GM23338 (cell line): ENCODE data around the gene SLC39A8. TPM values are rescaled to one million over a fixed set of nuclear protein-coding genes. Genes with fewer than 3 reads are reported as not detected.

ENCODE experiments used
- ATAC-seq: fragments of 200-7000 bp; cut with Tn5 transposase; 3 replicates; pipeline ENCODE4 v1.9.1; 2020
- DNase-seq: peaks from one replicate; pipeline ENCODE4 v3.0.0-alpha.2; 2015; ENCODE audit warnings: low spot score
- H2AFZ ChIP-seq: fragments of 200-600 bp; sonication (generic); 2 replicates; pipeline ENCODE4 v1.8.0; 2016; ENCODE audit warnings: antibody characterized with exemption, mild to moderate bottlenecking, moderate library complexity
- H3F3A ChIP-seq: fragments of 200-600 bp; sonication (generic); replicated peaks from 2 replicates; pipeline ENCODE4 v1.8.0; 2017; ENCODE audit warnings: antibody characterized with exemption, mixed run types, low read depth
- H3K27ac ChIP-seq: fragments of 200-600 bp; sonication (generic); 2 replicates; pipeline ENCODE4 v1.6.1; 2016; ENCODE audit warnings: low read depth
- H3K27me3 ChIP-seq: fragments of 200-600 bp; sonication (generic); 2 replicates; pipeline ENCODE4 v1.8.0; 2016; ENCODE audit warnings: mild to moderate bottlenecking, mixed run types, moderate library complexity; ENCODE audit not compliant: insufficient read depth
- H3K36me3 ChIP-seq: fragments of 200-600 bp; sonication (generic); 2 replicates; pipeline ENCODE4 v1.8.0; 2016; ENCODE audit warnings: mild to moderate bottlenecking; ENCODE audit not compliant: insufficient read depth
- H3K4me1 ChIP-seq: fragments of 200-600 bp; sonication (generic); 2 replicates; pipeline ENCODE4 v1.8.0; 2016; ENCODE audit warnings: mild to moderate bottlenecking, moderate library complexity; ENCODE audit not compliant: insufficient read depth
- H3K4me2 ChIP-seq: fragments of 200-600 bp; sonication (generic); 2 replicates; pipeline ENCODE4 v1.7.1; 2017; ENCODE audit warnings: mixed run types
- H3K4me3 ChIP-seq: fragments of 200-600 bp; sonication (generic); 2 replicates; pipeline ENCODE4 v1.6.1; 2016; ENCODE audit warnings: mixed run types
- H3K79me2 ChIP-seq: fragments of 200-600 bp; sonication (generic); replicated peaks from 2 replicates; pipeline ENCODE4 v1.8.0; 2017; ENCODE audit warnings: mild to moderate bottlenecking; ENCODE audit not compliant: insufficient read depth
- H3K9me2 ChIP-seq: fragments of 200-600 bp; sonication (generic); 2 replicates; pipeline ENCODE4 v1.8.0; 2017; ENCODE audit not compliant: insufficient read depth
- H4K20me1 ChIP-seq: fragments of 200-600 bp; sonication (generic); replicated peaks from 2 replicates; pipeline ENCODE4 v1.8.0; 2017; ENCODE audit warnings: mild to moderate bottlenecking; ENCODE audit not compliant: insufficient read depth
- H3K27ac Mint-ChIP-seq: 2 replicates; pipeline ENCODE4 v1.8.0; 2020; ENCODE audit warnings: inconsistent platforms, mild to moderate bottlenecking, moderate library complexity, mixed read lengths
- H3K27me3 Mint-ChIP-seq: 3 replicates; pipeline ENCODE4 v1.8.0; 2022; ENCODE audit warnings: low read depth, mild to moderate bottlenecking, moderate library complexity, mixed read lengths, inconsistent platforms; ENCODE audit not compliant: insufficient read depth, poor library complexity
- H3K36me3 Mint-ChIP-seq: 3 replicates; pipeline ENCODE4 v1.8.0; 2021; ENCODE audit warnings: low read depth, mild to moderate bottlenecking, inconsistent platforms, moderate library complexity, mixed read lengths
- H3K4me1 Mint-ChIP-seq: 3 replicates; pipeline ENCODE4 v1.8.0; 2020; ENCODE audit warnings: mild to moderate bottlenecking, inconsistent platforms, mixed read lengths
- H3K4me3 Mint-ChIP-seq: 3 replicates; pipeline ENCODE4 v1.8.0; 2021; ENCODE audit warnings: moderate library complexity, mild to moderate bottlenecking, inconsistent platforms, mixed read lengths
- H3K9me3 Mint-ChIP-seq: 3 replicates; pipeline ENCODE4 v1.8.0; 2020; ENCODE audit warnings: moderate library complexity, mild to moderate bottlenecking, inconsistent platforms, mixed read lengths
- CREB1 ChIP-seq: fragments of 250-450 bp; sonication (Bioruptor Pico); IDR thresholded peaks from 2 replicates; pipeline ENCODE4 v1.5.0; 2020; ENCODE audit warnings: low read depth, mild to moderate bottlenecking, moderate library complexity
- ETS1 ChIP-seq: IDR thresholded peaks from 2 replicates; pipeline ENCODE4 v1.6.1; 2016; ENCODE audit warnings: antibody characterized with exemption
- EZH2 ChIP-seq: fragments of 200-600 bp; sonication (generic); IDR thresholded peaks from one replicate; pipeline ENCODE4 v1.8.0; 2017; ENCODE audit warnings: antibody characterized with exemption, mild to moderate bottlenecking, low read depth; ENCODE audit not compliant: unreplicated experiment
- EZH2phosphoT487 ChIP-seq: fragments of 200-600 bp; sonication (generic); IDR thresholded peaks from one replicate; pipeline ENCODE4 v1.8.1; 2018; ENCODE audit warnings: antibody characterized with exemption; ENCODE audit not compliant: unreplicated experiment
- JUNB ChIP-seq: IDR thresholded peaks from one replicate; pipeline ENCODE4 v1.6.1; 2016; ENCODE audit warnings: antibody characterized with exemption; ENCODE audit not compliant: unreplicated experiment
- POLR2AphosphoS5 ChIP-seq: IDR thresholded peaks from 2 replicates; pipeline ENCODE4 v1.6.1; 2016; ENCODE audit warnings: antibody characterized with exemption, low read depth
- REST ChIP-seq: IDR thresholded peaks from one replicate; pipeline ENCODE4 v1.6.1; 2018; ENCODE audit warnings: antibody characterized with exemption; ENCODE audit not compliant: unreplicated experiment
- STAT1 ChIP-seq: IDR thresholded peaks from one replicate; pipeline ENCODE4 v1.6.1; 2016; ENCODE audit warnings: antibody characterized with exemption; ENCODE audit not compliant: unreplicated experiment
- ZNF114 ChIP-seq: fragments of 250-450 bp; sonication (Bioruptor Pico); IDR thresholded peaks from 2 replicates; pipeline ENCODE4 v1.5.0; 2020; ENCODE audit warnings: mild to moderate bottlenecking, moderate library complexity
- ZNF331 ChIP-seq: fragments of 250-450 bp; sonication (Bioruptor Pico); IDR thresholded peaks from 2 replicates; pipeline ENCODE4 v1.5.0; 2020; ENCODE audit warnings: low read depth, mild to moderate bottlenecking, moderate library complexity
- ZNF462 ChIP-seq: fragments of 250-450 bp; sonication (Bioruptor Pico); IDR thresholded peaks from 2 replicates; pipeline ENCODE4 v1.5.0; 2020; ENCODE audit warnings: mild to moderate bottlenecking, moderate library complexity
- polyA plus RNA-seq: library from polyadenylated mRNA; unstranded; fragments of >200 nt; fragmentation: Nextera tagmentation; extraction: Ambion mirVana; gene quantifications from 2 replicates; pipeline ENCODE4 v1.2.1, GENCODE V29; 2016
- total RNA-seq: library from RNA; depleted of rRNA; stranded (reverse); fragments of >200 nt; shearing (Covaris generic); gene quantifications from 2 replicates; pipeline ENCODE4 v1.2.3, GENCODE V29; 2014
- TF ChIP-seq, protein P1 (sequence below), 2 experiments: fragments of 200-600 bp in 1 of 2; sonication (generic) in 1 of 2; conservative IDR thresholded peaks; 2 replicates each; pipeline versions ENCODE4 v1.5.1 to v1.6.1; 2016 to 2017; ENCODE audit warnings: antibody characterized with exemption in 2 of 2, low read depth in 2 of 2, mild to moderate bottlenecking in 2 of 2, moderate library complexity in 1 of 2

SLC39A8 gene
- total and polyA plus RNA-seq, 2 experiments from 2014 or later = 20.1 to 42.5 TPM

DNA sequence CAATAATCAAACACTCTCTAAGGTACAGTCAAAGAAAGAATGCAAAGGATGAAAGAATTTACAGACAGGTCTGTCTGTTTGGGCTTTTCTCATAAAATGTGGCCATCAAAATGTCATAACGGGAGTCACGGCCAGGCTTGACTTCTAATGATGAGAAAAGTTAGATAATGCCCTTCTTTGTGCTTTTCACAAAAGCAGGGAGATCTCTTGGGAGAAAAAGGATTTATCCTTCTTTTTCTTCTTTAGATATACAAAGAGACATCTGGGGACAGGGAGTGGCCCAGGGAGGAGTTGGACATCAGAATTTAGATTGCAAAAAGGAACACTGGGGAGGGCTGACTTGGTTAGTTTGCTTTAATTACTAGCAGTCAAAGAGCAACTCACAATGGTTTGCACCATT, 93.1 kb downstream of the SLC39A8 start:
- no peak overlapping the region for H3K4me3 Mint-ChIP-seq
- Histone ChIP-seq H3F3A (no peaks in the 10 kb centered on the region), H3K4me1 (no peaks in the 10 kb centered on the region), H3K27me3 (no peaks in the 10 kb centered on the region), H3K4me3 (no peak overlapping the region), H3K4me2 (no peak overlapping the region), H3K9me2 (no peaks in the 10 kb centered on the region), H4K20me1 (no peaks in the 10 kb centered on the region), H3K79me2 (no peaks in the 10 kb centered on the region), H3K36me3 (no peaks in the 10 kb centered on the region), H3K27ac (no peak overlapping the region), H2AFZ (no peak overlapping the region)
- H3K27ac Mint-ChIP-seq = no peak overlapping the region
- H3K27me3 Mint-ChIP-seq = no peaks in the 10 kb centered on the region
- peaks cover 8% of the 10 kb centered on the region; the same call in 1 of the 3 replicates for H3K36me3 Mint-ChIP-seq
- H3K4me1 Mint-ChIP-seq = no peaks in the 10 kb centered on the region; the same call in 2 of the 3 replicates
- TF ChIP-seq STAT1 (no peak), CREB1 (no peak), POLR2AphosphoS5 (no peak), EZH2phosphoT487 (no peak), REST (no peak), ZNF331 (no peak), ZNF114 (CRISPR knock-in tag) (no peak), EZH2 (no peak), ZNF462 (CRISPR knock-in tag) (no peak), ETS1 (no peak), JUNB (no peak)
- TF ChIP-seq, protein P1, sequence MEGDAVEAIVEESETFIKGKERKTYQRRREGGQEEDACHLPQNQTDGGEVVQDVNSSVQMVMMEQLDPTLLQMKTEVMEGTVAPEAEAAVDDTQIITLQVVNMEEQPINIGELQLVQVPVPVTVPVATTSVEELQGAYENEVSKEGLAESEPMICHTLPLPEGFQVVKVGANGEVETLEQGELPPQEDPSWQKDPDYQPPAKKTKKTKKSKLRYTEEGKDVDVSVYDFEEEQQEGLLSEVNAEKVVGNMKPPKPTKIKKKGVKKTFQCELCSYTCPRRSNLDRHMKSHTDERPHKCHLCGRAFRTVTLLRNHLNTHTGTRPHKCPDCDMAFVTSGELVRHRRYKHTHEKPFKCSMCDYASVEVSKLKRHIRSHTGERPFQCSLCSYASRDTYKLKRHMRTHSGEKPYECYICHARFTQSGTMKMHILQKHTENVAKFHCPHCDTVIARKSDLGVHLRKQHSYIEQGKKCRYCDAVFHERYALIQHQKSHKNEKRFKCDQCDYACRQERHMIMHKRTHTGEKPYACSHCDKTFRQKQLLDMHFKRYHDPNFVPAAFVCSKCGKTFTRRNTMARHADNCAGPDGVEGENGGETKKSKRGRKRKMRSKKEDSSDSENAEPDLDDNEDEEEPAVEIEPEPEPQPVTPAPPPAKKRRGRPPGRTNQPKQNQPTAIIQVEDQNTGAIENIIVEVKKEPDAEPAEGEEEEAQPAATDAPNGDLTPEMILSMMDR (conservative IDR thresholded peaks at IDR 0.05; ENCODE audit: low read depth in 2 of 2) = no peak
- DNase-seq = no peak
- peaks cover 20% of the 10 kb centered on the region for H3K9me3 Mint-ChIP-seq
- no peak for ATAC-seq
